ENCODE data around the gene ALG5.
A peak's percentile ranks its signal among the peaks of the same experiment; 100 is the strongest.

The ALG5 gene

GRCh38 chr13:36959456-36960116 is 39.6 kb downstream of the ALG5 start:
- no peak overlapping the region for H3K27ac ChIP-seq
- TF ChIP-seq CTCF (conservative IDR thresholded peaks at IDR 0.05) = no peak

- no peak overlapping the region for H3K27ac ChIP-seq
- TF ChIP-seq CTCF (conservative IDR thresholded peaks at IDR 0.05) = no peak
Measured at GRCh38 chr13:36954542-36954941, 44.6 kb downstream of the ALG5 start.

- TF ChIP-seq CTCF (conservative IDR thresholded peaks at IDR 0.05) = no peak
- H3K27ac ChIP-seq = no peak overlapping the region
Measured at GRCh38 chr13:36950920-36951319, 48.2 kb downstream of the ALG5 start.

- no peak overlapping the region for H3K27ac ChIP-seq
- no peak for TF ChIP-seq CTCF (conservative IDR thresholded peaks at IDR 0.05)
Measured at GRCh38 chr13:36950330-36950729, 48.8 kb downstream of the ALG5 start.

DNA sequence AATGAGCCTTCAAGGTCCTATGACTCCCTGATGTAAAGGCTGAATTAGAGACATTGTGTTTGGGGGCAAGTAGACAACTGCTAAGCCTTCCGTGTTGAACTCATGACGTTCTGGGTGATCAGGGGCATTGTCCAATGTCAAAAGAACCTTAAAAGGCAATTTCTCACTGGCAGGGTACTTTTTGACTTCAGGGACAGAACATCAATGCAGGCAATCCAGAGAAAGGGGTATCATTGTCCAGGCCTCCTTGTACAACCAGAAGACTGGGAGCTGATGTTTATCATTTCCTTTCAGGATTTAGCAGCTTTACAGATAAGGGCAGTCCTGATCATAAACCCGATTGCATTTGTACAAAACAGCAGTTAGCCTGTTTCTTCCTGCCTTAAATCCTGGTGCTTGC is 54.1 kb downstream of the ALG5 start:
- TF ChIP-seq CTCF (conservative IDR thresholded peaks at IDR 0.05) = no peak
- peak overlapping the region; percentile 68 for H3K27ac ChIP-seq

- H3K27ac ChIP-seq = no peak overlapping the region
- TF ChIP-seq CTCF (conservative IDR thresholded peaks at IDR 0.05) = no peak
Measured at GRCh38 chr13:36925603-36926002, 73.5 kb downstream of the ALG5 start.

GRCh38 chr13:36924001-36924400 is 75.1 kb downstream of the ALG5 start:
- H3K27ac ChIP-seq = no peak overlapping the region
- no peak for TF ChIP-seq CTCF (conservative IDR thresholded peaks at IDR 0.05)
